HG02885 (cell line): ENCODE data around the gene SPOCK1.
"Not testable (repeated sequence)": the region's sequence is repeated elsewhere in the genome, so short reads cannot be mapped to it uniquely, and the experiment has no call there.

ENCODE experiments used
- ATAC-seq: cut with Tn5 transposase; IDR thresholded peaks from one replicate; pipeline ENCODE4 v1.9.1; 2021; ENCODE audit warnings: mild to moderate bottlenecking; ENCODE audit not compliant: unreplicated experiment, poor library complexity

SPOCK1 gene

GRCh38 chr5:136953346-136954069 is 545.6 kb downstream of the SPOCK1 start:
- not testable (repeated sequence) for ATAC-seq

GRCh38 chr5:136927571-136927970 is 571.6 kb downstream of the SPOCK1 start:
- no peak for ATAC-seq

DNA sequence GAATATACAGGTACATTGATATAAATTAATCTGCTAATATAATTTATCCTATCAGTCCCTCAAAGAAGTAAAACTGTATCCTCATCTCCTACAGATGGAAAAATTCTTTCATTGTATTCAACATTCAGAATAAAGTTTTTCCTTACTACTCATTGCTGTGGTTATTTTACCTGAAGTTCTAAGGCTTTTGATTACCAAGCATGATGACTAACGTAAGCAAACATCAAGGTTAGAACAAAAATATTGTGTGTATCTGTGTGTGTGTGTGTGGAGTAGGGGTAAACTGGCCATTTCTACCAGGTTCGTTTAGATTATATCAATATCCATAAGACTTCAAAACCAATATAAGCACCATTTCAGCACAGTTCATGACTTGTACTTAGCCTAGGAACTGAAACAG is 573.1 kb downstream of the SPOCK1 start:
- ATAC-seq: no peak
